WTC11 (cell line): Measurements from ENCODE around the gene CYP46A1.

Experiments
- CTCF ChIP-seq: fragments of 200-600 bp; IDR thresholded peaks from 2 replicates; pipeline ENCODE4 v1.8.0; 2022; ENCODE audit warnings: antibody characterized with exemption
- ESRRA ChIP-seq: sonication (generic); formaldehyde crosslinking; IDR thresholded peaks from 2 replicates; pipeline ENCODE4 v1.8.1; 2022; ENCODE audit warnings: mild to moderate bottlenecking, missing genetic modification reagents, borderline replicate concordance
- NFYB ChIP-seq: sonication (generic); formaldehyde crosslinking; conservative IDR thresholded peaks from 2 replicates; pipeline ENCODE4 v1.8.0; 2022; ENCODE audit warnings: low read depth, missing genetic modification reagents
- PRDM15 ChIP-seq: sonication (generic); formaldehyde crosslinking; IDR thresholded peaks from 2 replicates; pipeline ENCODE4 v1.8.0; 2022; ENCODE audit warnings: missing genetic modification reagents
- PRRX2 ChIP-seq: fragments of 250-450 bp; sonication (Bioruptor Pico); IDR thresholded peaks from 2 replicates; pipeline ENCODE4 v1.8.0; 2021; ENCODE audit warnings: mild to moderate bottlenecking
- SMAD3 ChIP-seq: sonication (generic); formaldehyde crosslinking; IDR thresholded peaks from 2 replicates; pipeline ENCODE4 v1.8.0; 2022; ENCODE audit warnings: missing genetic modification reagents, mild to moderate bottlenecking, borderline replicate concordance
- ZBTB21 ChIP-seq: sonication (generic); formaldehyde crosslinking; IDR thresholded peaks from 2 replicates; pipeline ENCODE4 v1.8.1; 2023; ENCODE audit warnings: mild to moderate bottlenecking, missing genetic modification reagents, borderline replicate concordance
- TF ChIP-seq, protein P1 (sequence below): sonication (generic); formaldehyde crosslinking; IDR thresholded peaks from 2 replicates; pipeline ENCODE4 v1.8.0; 2022; ENCODE audit warnings: mild to moderate bottlenecking, missing genetic modification reagents

DNA sequence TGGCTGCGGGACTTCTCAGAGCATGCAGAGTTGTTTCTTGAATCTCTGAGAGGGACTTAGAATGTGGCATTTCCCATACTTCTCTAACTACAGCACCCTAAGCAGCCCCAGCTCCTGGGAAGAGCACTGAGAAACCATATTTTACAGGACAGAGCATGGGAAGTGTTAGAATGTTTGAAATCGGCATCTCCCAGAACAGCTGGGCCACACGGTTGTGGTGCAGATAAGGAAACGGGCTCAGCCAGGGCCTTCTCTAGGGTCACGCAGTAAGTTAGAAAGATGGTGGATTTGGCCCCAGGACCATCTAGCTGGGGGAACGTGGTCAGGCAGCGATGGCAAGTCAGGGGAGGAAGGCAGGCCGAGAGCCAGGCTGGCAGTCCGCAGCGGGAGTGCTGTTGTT lies 49.7 kb upstream of the CYP46A1 start:
- TF ChIP-seq ESRRA (CRISPR knock-in tag): no peak
- TF ChIP-seq CTCF: no peak
- no peak for TF ChIP-seq NFYB (CRISPR knock-in tag)
- TF ChIP-seq PRDM15: no peak
- TF ChIP-seq ZBTB21 (CRISPR knock-in tag): no peak
- TF ChIP-seq PRRX2: no peak
- TF ChIP-seq SMAD3: no peak
- TF ChIP-seq, protein P1, sequence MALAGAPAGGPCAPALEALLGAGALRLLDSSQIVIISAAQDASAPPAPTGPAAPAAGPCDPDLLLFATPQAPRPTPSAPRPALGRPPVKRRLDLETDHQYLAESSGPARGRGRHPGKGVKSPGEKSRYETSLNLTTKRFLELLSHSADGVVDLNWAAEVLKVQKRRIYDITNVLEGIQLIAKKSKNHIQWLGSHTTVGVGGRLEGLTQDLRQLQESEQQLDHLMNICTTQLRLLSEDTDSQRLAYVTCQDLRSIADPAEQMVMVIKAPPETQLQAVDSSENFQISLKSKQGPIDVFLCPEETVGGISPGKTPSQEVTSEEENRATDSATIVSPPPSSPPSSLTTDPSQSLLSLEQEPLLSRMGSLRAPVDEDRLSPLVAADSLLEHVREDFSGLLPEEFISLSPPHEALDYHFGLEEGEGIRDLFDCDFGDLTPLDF (CRISPR knock-in tag): no peak
